Hepatocyte (in vitro differentiated cells): ENCODE data around the gene DMBX1. TPM values are rescaled to one million over a fixed set of nuclear protein-coding genes. Genes with fewer than 3 reads are reported as not detected.

Experiments used
- DNase-seq: peaks from one replicate; pipeline ENCODE4 v3.0.0-alpha.2; 2016; ENCODE audit warnings: low spot score
- H2AFZ ChIP-seq: fragments of 200-600 bp; sonication (generic); 2 replicates; pipeline ENCODE4 v1.6.0; 2016; ENCODE audit warnings: antibody characterized with exemption, mild to moderate bottlenecking
- H3K27ac ChIP-seq: fragments of 200-600 bp; sonication (generic); 2 replicates; pipeline ENCODE4 v1.5.1; 2016; ENCODE audit warnings: mild to moderate bottlenecking
- H3K27me3 ChIP-seq: fragments of 200-600 bp; sonication (generic); 2 replicates; pipeline ENCODE4 v1.6.1; 2016
- H3K36me3 ChIP-seq: fragments of 200-600 bp; sonication (generic); replicated peaks from 2 replicates; pipeline ENCODE4 v1.5.1; 2016; ENCODE audit warnings: low read depth; ENCODE audit not compliant: insufficient read depth
- H3K4me1 ChIP-seq: fragments of 200-600 bp; sonication (generic); 2 replicates; pipeline ENCODE4 v1.5.1; 2016; ENCODE audit warnings: mild to moderate bottlenecking, moderate library complexity; ENCODE audit not compliant: insufficient read depth
- H3K4me2 ChIP-seq: fragments of 200-600 bp; sonication (generic); 2 replicates; pipeline ENCODE4 v1.6.0; 2016
- H3K4me3 ChIP-seq: fragments of 200-600 bp; sonication (generic); 2 replicates; pipeline ENCODE4 v1.5.1; 2016; ENCODE audit warnings: mild to moderate bottlenecking
- H3K79me2 ChIP-seq: fragments of 200-600 bp; sonication (generic); 2 replicates; pipeline ENCODE4 v1.6.0; 2017; ENCODE audit warnings: mild to moderate bottlenecking
- H3K9me2 ChIP-seq: fragments of 200-600 bp; sonication (generic); replicated peaks from 2 replicates; pipeline ENCODE4 v1.6.0; 2017; ENCODE audit warnings: mild to moderate bottlenecking; ENCODE audit not compliant: insufficient read depth
- H3K9me3 ChIP-seq: fragments of 200-600 bp; sonication (generic); 2 replicates; pipeline ENCODE4 v1.5.1; 2016; ENCODE audit warnings: low read depth, mild to moderate bottlenecking
- H4K20me1 ChIP-seq: fragments of 200-600 bp; sonication (generic); 2 replicates; pipeline ENCODE4 v1.6.0; 2016; ENCODE audit warnings: mild to moderate bottlenecking; ENCODE audit not compliant: insufficient read depth, poor library complexity, severe bottlenecking
- EZH2 ChIP-seq: fragments of 200-600 bp; sonication (generic); IDR thresholded peaks from 2 replicates; pipeline ENCODE4 v1.6.1; 2016; ENCODE audit warnings: antibody characterized with exemption, mild to moderate bottlenecking, borderline replicate concordance
- EZH2phosphoT487 ChIP-seq: fragments of 200-600 bp; sonication (generic); IDR thresholded peaks from one replicate; pipeline ENCODE4 v1.6.1; 2018; ENCODE audit warnings: antibody characterized with exemption, mild to moderate bottlenecking, low read depth, moderate library complexity; ENCODE audit not compliant: unreplicated experiment, severe bottlenecking
- WGBS: methylation state at CpG from one replicate; pipeline ENCODE4 v1.1.6; 2016; ENCODE audit warnings: low lambda C conversion rate; ENCODE audit errors: missing lambda C conversion rate; 5-methylcytosine and 5-hydroxymethylcytosine counted together
- polyA plus RNA-seq: library from polyadenylated mRNA; unstranded; fragments of >200 nt; fragmentation: Nextera tagmentation; extraction: Ambion mirVana; gene quantifications from 2 replicates; pipeline ENCODE4 v1.2.1, GENCODE V29; 2016
- total RNA-seq: library from RNA; depleted of rRNA; stranded (reverse); fragments of >200 nt; gene quantifications from 2 replicates; pipeline ENCODE4 v1.2.3, GENCODE V29; 2014
- TF ChIP-seq, protein P1 (sequence below): fragments of 200-600 bp; sonication (generic); IDR thresholded peaks from 2 replicates; pipeline ENCODE4 v1.5.1; 2016; ENCODE audit warnings: antibody characterized with exemption, mild to moderate bottlenecking; ENCODE audit not compliant: poor library complexity

The DMBX1 gene
- total and polyA plus RNA-seq, 2 experiments from 2014 or later = not detected

DNA sequence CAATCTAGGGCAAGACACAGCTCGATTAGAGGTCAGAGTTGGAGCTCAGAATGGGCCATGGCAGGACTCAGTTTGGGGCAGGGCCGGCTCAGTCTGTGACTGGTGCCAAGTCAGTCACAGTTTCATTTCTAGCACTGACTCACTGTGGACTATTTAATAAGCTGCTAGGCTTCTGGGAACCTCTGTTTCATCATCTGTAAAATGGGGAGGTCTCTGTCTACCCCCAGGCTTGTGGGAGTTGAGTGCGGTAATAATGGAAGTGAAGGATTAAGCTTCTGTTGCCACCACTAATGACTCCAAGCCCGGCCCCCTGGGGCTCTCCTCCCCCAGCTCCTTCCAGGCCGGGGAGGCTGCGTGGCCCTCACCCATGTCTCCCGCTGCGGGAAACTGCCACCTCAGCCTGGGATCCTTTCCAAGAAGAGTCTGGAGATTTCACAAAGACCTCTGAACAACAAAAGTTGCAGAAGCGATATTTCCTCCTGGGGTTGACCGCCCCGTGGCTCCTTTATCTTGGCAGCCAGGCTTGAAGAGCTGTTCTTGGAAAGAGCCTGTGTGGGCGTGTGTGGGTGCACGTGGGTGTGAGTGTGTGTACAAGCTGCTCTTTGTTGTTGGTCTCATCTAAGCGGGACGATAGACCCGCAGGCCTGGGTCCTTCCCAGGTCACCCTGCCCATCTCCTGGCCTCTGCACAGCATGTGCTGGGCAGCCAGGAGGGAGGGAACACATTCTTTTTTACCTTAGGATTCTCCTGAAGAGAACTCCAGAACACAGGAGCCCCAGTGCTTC lies 32.7 kb downstream of the DMBX1 start:
- Histone ChIP-seq H4K20me1 (no peaks in the 10 kb centered on the region), H3K4me2 (no peak overlapping the region), H3K4me1 (peaks cover 20% of the 10 kb centered on the region), H2AFZ (no peak overlapping the region), H3K36me3 (no peaks in the 10 kb centered on the region), H3K9me3 (no peaks in the 10 kb centered on the region), H3K9me2 (no peaks in the 10 kb centered on the region), H3K27me3 (peaks cover 36% of the 10 kb centered on the region), H3K4me3 (no peak overlapping the region), H3K79me2 (no peaks in the 10 kb centered on the region), H3K27ac (no peak overlapping the region)
- TF ChIP-seq EZH2phosphoT487 (no peak), EZH2 (no peak)
- TF ChIP-seq, protein P1, sequence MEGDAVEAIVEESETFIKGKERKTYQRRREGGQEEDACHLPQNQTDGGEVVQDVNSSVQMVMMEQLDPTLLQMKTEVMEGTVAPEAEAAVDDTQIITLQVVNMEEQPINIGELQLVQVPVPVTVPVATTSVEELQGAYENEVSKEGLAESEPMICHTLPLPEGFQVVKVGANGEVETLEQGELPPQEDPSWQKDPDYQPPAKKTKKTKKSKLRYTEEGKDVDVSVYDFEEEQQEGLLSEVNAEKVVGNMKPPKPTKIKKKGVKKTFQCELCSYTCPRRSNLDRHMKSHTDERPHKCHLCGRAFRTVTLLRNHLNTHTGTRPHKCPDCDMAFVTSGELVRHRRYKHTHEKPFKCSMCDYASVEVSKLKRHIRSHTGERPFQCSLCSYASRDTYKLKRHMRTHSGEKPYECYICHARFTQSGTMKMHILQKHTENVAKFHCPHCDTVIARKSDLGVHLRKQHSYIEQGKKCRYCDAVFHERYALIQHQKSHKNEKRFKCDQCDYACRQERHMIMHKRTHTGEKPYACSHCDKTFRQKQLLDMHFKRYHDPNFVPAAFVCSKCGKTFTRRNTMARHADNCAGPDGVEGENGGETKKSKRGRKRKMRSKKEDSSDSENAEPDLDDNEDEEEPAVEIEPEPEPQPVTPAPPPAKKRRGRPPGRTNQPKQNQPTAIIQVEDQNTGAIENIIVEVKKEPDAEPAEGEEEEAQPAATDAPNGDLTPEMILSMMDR = no peak
- peak; percentile 49 for DNase-seq
- WGBS = 50% methylated on average over 12 of the region's 16 CpGs

DNA sequence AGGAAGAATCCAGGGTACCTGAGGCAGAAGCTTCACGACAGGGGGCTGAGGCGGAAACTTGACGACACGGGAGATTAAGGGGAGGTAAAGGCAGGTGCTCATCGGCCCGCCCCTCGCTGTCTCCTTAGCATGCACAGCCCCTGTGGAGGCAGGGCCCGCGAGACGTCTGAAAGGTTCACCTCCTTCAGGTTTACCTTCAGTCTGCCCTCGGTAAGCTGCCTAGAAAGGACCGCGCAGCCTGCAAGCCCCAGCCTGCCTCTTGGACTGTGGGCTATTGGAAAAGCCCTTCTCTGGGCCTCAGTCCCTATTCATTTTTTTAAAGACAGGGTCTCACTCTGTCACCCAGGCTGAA lies 33.3 kb downstream of the DMBX1 start:
- TF ChIP-seq, protein P1 = no peak
- TF ChIP-seq EZH2 = no peak
- no peak for TF ChIP-seq EZH2phosphoT487
- no peak for DNase-seq
- H4K20me1 ChIP-seq = no peaks in the 10 kb centered on the region
- WGBS = 42% methylated on average over 12 of the region's 13 CpGs
- no peaks in the 10 kb centered on the region for H3K36me3 ChIP-seq
- H3K4me3 ChIP-seq = no peak overlapping the region
- H3K4me1 ChIP-seq = peaks cover 20% of the 10 kb centered on the region
- peaks cover 40% of the 10 kb centered on the region for H3K27me3 ChIP-seq
- no peaks in the 10 kb centered on the region for H3K9me2 ChIP-seq
- H3K79me2 ChIP-seq = no peaks in the 10 kb centered on the region
- H2AFZ ChIP-seq = no peak overlapping the region
- no peak overlapping the region for H3K27ac ChIP-seq
- no peak overlapping the region for H3K4me2 ChIP-seq
- no peaks in the 10 kb centered on the region for H3K9me3 ChIP-seq

DNA sequence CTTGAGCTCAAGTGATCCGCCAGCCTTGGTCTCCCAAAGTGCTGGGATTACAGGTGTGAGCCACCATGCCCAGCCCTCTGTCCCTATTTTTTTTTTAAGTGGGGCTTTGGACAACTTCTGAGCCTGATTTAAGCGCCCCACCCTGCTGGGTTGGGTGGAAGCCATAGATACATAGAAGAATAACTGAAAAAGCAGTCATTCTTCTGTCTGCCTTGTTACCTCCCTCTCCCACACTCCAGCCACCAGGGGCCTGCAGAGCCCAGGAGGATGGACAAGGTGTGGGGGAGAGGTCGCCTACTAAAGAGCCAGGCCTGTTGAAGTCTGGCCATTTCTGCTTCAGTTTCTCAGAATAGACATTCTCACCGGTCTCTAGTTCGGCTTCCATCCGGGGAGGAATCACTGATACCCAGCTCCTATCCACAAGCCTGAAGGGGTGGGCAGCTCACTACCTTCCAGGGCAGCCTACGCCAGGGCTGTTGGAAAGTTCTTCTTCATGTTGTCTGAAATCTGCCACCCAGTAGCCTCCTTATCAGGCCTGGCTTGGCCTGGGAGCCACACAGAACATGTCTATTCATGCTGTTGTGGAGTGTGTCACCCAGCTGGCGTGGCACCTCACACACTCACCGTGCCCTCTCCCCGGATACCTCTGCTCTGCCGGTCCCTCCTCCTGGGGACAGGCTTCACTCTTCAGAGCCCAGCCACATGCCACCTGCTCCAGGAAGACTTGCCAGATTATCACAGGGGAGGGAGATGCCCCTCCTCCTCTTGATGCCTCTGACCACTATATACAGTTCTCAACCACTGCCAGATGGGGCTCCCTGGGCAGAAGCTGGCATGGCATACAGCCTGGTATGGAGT lies 34.1 kb downstream of the DMBX1 start:
- no peak overlapping the region for H3K4me2 ChIP-seq
- no peaks in the 10 kb centered on the region for H3K36me3 ChIP-seq
- no peak for DNase-seq
- H2AFZ ChIP-seq = no peak overlapping the region
- peaks cover 20% of the 10 kb centered on the region for H3K4me1 ChIP-seq
- no peaks in the 10 kb centered on the region for H4K20me1 ChIP-seq
- H3K27ac ChIP-seq = no peak overlapping the region
- H3K79me2 ChIP-seq = no peaks in the 10 kb centered on the region
- H3K27me3 ChIP-seq = peaks cover 40% of the 10 kb centered on the region
- no peak overlapping the region for H3K4me3 ChIP-seq
- H3K9me3 ChIP-seq = no peaks in the 10 kb centered on the region
- no peaks in the 10 kb centered on the region for H3K9me2 ChIP-seq
- WGBS = 91% methylated on average over 11 of the region's 11 CpGs
- TF ChIP-seq EZH2 (no peak), EZH2phosphoT487 (no peak)
- TF ChIP-seq, protein P1 = no peak
